Activated T-helper 1 cell treated with anti-CD3 and anti-CD28 coated beads, Interleukin-2, amount 50 U/mL, for 16 hours (primary cell): ENCODE measurements around the gene DYRK3.
A peak's percentile ranks its signal among the peaks of the same experiment; 100 is the strongest.
"Not testable (repeated sequence)": the region's sequence is repeated elsewhere in the genome, so short reads cannot be mapped to it uniquely, and the experiment has no call there.

ENCODE experiments used
- DNase-seq, 2 donors: peaks; one replicate each; pipeline ENCODE4 v3.0.0-alpha.2; 2020; ENCODE audit warnings: low read depth in 1 of 2, low spot score in 1 of 2

DYRK3 gene

GRCh38 chr1:206628916-206629315 lies 6.4 kb upstream of the DYRK3 start:
- DNase-seq = no peak

GRCh38 chr1:206631085-206631509 lies 4.2 kb upstream of the DYRK3 start:
- DNase-seq = no peak

GRCh38 chr1:206633708-206634121 lies 1.6 kb upstream of the DYRK3 start:
- DNase-seq = no peak

GRCh38 chr1:206634365-206635079 lies 814 bp upstream of the DYRK3 start:
- DNase-seq = peak; percentile 46 to 52

GRCh38 chr1:206635978-206636345 lies 626 bp downstream of the DYRK3 start:
- no peak for DNase-seq

- DNase-seq = no peak
Observed at GRCh38 chr1:206636671-206637070, 1.3 kb downstream of the DYRK3 start.

- DNase-seq = no peak
Observed at GRCh38 chr1:206637605-206638004, 2.3 kb downstream of the DYRK3 start.

GRCh38 chr1:206642074-206642473 lies 6.7 kb downstream of the DYRK3 start:
- not testable (repeated sequence) for DNase-seq

GRCh38 chr1:206643118-206643698 lies 7.9 kb downstream of the DYRK3 start:
- DNase-seq = no peak

GRCh38 chr1:206646504-206646903 lies 11.2 kb downstream of the DYRK3 start:
- no peak for DNase-seq

- no peak for DNase-seq
Observed at GRCh38 chr1:206647224-206647623, 11.9 kb downstream of the DYRK3 start.

GRCh38 chr1:206649261-206649921 lies 14.1 kb downstream of the DYRK3 start:
- no peak for DNase-seq

- DNase-seq = no peak
Observed at GRCh38 chr1:206651014-206651413, 15.7 kb downstream of the DYRK3 start.

GRCh38 chr1:206651958-206652890 lies 16.9 kb downstream of the DYRK3 start:
- no peak for DNase-seq

GRCh38 chr1:206653715-206654459 lies 18.6 kb downstream of the DYRK3 start:
- no peak for DNase-seq

- no peak for DNase-seq
Observed at GRCh38 chr1:206654828-206655227, 19.5 kb downstream of the DYRK3 start.

- DNase-seq = no peak
Observed at GRCh38 chr1:206655471-206655882, 20.1 kb downstream of the DYRK3 start.

- DNase-seq = no peak
Observed at GRCh38 chr1:206656936-206657335, 21.6 kb downstream of the DYRK3 start.

- DNase-seq = no peak
Observed at GRCh38 chr1:206657751-206658150, 22.4 kb downstream of the DYRK3 start.

GRCh38 chr1:206658264-206658980 lies 23.1 kb downstream of the DYRK3 start:
- peak; percentile 10 to 13 for DNase-seq
